Activated CD8-positive, alpha-beta memory T cell treated with anti-CD3 and anti-CD28 coated beads, Interleukin-2, amount 50 U/mL, for 48 hours (primary cell): Measurements from ENCODE around the gene HELZ.
"Not testable (repeated sequence)": the region's sequence is repeated elsewhere in the genome, so short reads cannot be mapped to it uniquely, and the experiment has no call there.

ENCODE experiments used
- DNase-seq: peaks from one replicate; pipeline ENCODE4 v3.0.0-alpha.2; 2020

Gene HELZ

GRCh38 chr17:67138392-67138791 lies 106.6 kb downstream of the HELZ start:
- no peak for DNase-seq

GRCh38 chr17:67137860-67138259 lies 107.1 kb downstream of the HELZ start:
- DNase-seq, result no peak

- no peak for DNase-seq
These were observed 108.0 kb downstream of the HELZ start for GRCh38 chr17:67137026-67137370.

GRCh38 chr17:67136191-67137025 lies 108.6 kb downstream of the HELZ start:
- DNase-seq, result no peak

- no peak for DNase-seq
These were observed 111.8 kb downstream of the HELZ start for GRCh38 chr17:67133161-67133560.

GRCh38 chr17:67132366-67132765 lies 112.6 kb downstream of the HELZ start:
- no peak for DNase-seq

GRCh38 chr17:67130768-67131167 lies 114.2 kb downstream of the HELZ start:
- no peak for DNase-seq

- DNase-seq, result no peak
These were observed 115.7 kb downstream of the HELZ start for GRCh38 chr17:67129283-67129682.

GRCh38 chr17:67128700-67129099 lies 116.3 kb downstream of the HELZ start:
- DNase-seq, result no peak

GRCh38 chr17:67127925-67128324 lies 117.1 kb downstream of the HELZ start:
- no peak for DNase-seq

- no peak for DNase-seq
These were observed 118.0 kb downstream of the HELZ start for GRCh38 chr17:67126983-67127382.

- not testable (repeated sequence) for DNase-seq
These were observed 118.5 kb downstream of the HELZ start for GRCh38 chr17:67126543-67126942.

- DNase-seq, result no peak
These were observed 119.1 kb downstream of the HELZ start for GRCh38 chr17:67125924-67126323.

- DNase-seq, result no peak
These were observed 119.6 kb downstream of the HELZ start for GRCh38 chr17:67125417-67125816.

GRCh38 chr17:67124450-67125148 lies 120.4 kb downstream of the HELZ start:
- DNase-seq, result no peak

GRCh38 chr17:67123699-67124098 lies 121.3 kb downstream of the HELZ start:
- DNase-seq, result no peak

GRCh38 chr17:67121316-67121891 lies 123.6 kb downstream of the HELZ start:
- no peak for DNase-seq

GRCh38 chr17:67119102-67119501 lies 125.9 kb downstream of the HELZ start:
- DNase-seq, result no peak

GRCh38 chr17:67116045-67116575 lies 128.9 kb downstream of the HELZ start:
- no peak for DNase-seq

- no peak for DNase-seq
These were observed 129.6 kb downstream of the HELZ start for GRCh38 chr17:67115401-67115800.

- DNase-seq, result no peak
These were observed 131.5 kb downstream of the HELZ start for GRCh38 chr17:67113486-67113885.

GRCh38 chr17:67111808-67112207 lies 133.2 kb downstream of the HELZ start:
- no peak for DNase-seq

GRCh38 chr17:67111327-67111726 lies 133.7 kb downstream of the HELZ start:
- no peak for DNase-seq

GRCh38 chr17:67110619-67111018 lies 134.4 kb downstream of the HELZ start:
- no peak for DNase-seq
